Neural cell (in vitro differentiated cells): ENCODE data around the gene IFT22.

Experiments used
- CTCF ChIP-seq: fragments of 450-650 bp; IDR thresholded peaks from 2 replicates; pipeline ENCODE4 v1.5.1; 2014; ENCODE audit warnings: antibody characterized with exemption, mild to moderate bottlenecking, moderate library complexity; ENCODE audit not compliant: poor library complexity, severe bottlenecking
- EP300 ChIP-seq: fragments of 450-650 bp; conservative IDR thresholded peaks from 2 replicates; pipeline ENCODE4 v1.6.1; 2014; ENCODE audit warnings: antibody characterized with exemption, mild to moderate bottlenecking, moderate library complexity; ENCODE audit not compliant: poor library complexity, severe bottlenecking
- EZH2 ChIP-seq: fragments of 200-600, 300-800 bp; shearing (Covaris generic), sonication (generic); IDR thresholded peaks from 2 replicates; pipeline ENCODE4 v1.6.1; 2014; ENCODE audit warnings: antibody characterized with exemption, low read length, borderline replicate concordance, mild to moderate bottlenecking; ENCODE audit not compliant: insufficient read depth, poor library complexity, severe bottlenecking
- MXI1 ChIP-seq: fragments of 450-650 bp; conservative IDR thresholded peaks from 2 replicates; pipeline ENCODE4 v1.6.1; 2014; ENCODE audit warnings: antibody characterized with exemption, mild to moderate bottlenecking; ENCODE audit not compliant: poor library complexity, severe bottlenecking
- POLR2AphosphoS5 ChIP-seq: IDR thresholded peaks from 2 replicates; pipeline ENCODE4 v1.6.1; 2012
- RAD21 ChIP-seq: fragments of 450-650 bp; conservative IDR thresholded peaks from 2 replicates; pipeline ENCODE4 v1.6.1; 2014; ENCODE audit warnings: antibody characterized with exemption, mild to moderate bottlenecking, moderate library complexity
- REST ChIP-seq: IDR thresholded peaks from 2 replicates; pipeline ENCODE4 v1.6.1; 2012; ENCODE audit warnings: borderline replicate concordance
- SMC3 ChIP-seq: fragments of 450-650 bp; conservative IDR thresholded peaks from 2 replicates; pipeline ENCODE4 v1.6.1; 2014; ENCODE audit warnings: antibody characterized with exemption, mild to moderate bottlenecking, moderate library complexity; ENCODE audit not compliant: poor library complexity
- TAF1 ChIP-seq: IDR thresholded peaks from 2 replicates; pipeline ENCODE4 v1.6.1; 2012; ENCODE audit warnings: low read depth

GRCh38 chr7:101288439-101288838 lies 33.2 kb downstream of the IFT22 start:
- TF ChIP-seq CTCF: no peak
- TF ChIP-seq EP300: no peak
- no peak for TF ChIP-seq POLR2AphosphoS5
- no peak for TF ChIP-seq REST
- no peak for TF ChIP-seq EZH2
- TF ChIP-seq RAD21: no peak
- TF ChIP-seq MXI1: no peak
- no peak for TF ChIP-seq SMC3
- no peak for TF ChIP-seq TAF1
